Inflammatory macrophage treated with lipopolysaccharide for 1 hour (primary cell): Measurements from ENCODE around the gene ADSS1.

ENCODE experiments used
- DNase-seq, 2 donors: peaks; one replicate each; pipeline ENCODE4 v3.0.0-alpha.2; 2020 to 2022

The ADSS1 gene

DNA sequence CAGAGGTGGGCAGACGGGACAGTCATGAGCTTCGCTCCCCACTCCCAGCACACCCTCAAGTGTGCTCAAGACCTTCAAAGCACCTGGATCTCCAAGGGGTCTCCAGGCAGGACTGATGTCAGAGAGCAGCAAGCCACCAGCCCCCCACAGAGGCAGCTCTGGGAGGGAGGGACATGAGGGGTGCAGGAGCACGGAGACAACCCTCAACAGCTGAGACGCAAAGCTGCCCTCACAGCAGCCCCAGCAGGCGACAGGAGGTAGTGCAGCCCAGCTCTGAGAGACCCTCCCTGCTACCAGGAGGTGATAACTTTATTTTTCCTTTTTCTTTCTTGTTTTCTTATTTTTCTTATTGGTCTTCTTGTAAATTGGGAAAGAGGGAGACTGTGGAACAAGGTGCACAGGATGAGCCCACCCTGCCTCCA lies 46.8 kb downstream of the ADSS1 start:
- DNase-seq, result peak in 1 of 2 donors; percentile 14

DNA sequence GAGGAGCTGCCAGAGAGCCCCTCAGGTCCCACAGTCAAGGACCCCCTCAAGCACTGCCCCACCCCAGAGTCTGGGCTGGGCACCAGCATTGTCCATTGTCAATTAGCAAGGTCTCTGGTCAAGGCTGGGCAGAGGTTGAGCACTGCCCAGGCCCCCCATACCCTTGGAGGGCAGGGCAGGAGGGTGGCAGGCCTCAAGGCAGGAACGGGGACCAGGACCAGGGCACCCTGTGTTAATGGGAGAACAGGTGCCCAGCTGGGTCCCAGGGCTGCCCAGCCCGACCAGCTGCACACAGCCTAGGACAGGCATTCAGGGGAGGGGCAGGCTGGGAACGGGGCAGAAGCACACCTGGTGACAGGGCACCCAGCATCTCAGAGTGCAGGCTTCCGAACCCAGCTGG lies 47.3 kb downstream of the ADSS1 start:
- no peak for DNase-seq

DNA sequence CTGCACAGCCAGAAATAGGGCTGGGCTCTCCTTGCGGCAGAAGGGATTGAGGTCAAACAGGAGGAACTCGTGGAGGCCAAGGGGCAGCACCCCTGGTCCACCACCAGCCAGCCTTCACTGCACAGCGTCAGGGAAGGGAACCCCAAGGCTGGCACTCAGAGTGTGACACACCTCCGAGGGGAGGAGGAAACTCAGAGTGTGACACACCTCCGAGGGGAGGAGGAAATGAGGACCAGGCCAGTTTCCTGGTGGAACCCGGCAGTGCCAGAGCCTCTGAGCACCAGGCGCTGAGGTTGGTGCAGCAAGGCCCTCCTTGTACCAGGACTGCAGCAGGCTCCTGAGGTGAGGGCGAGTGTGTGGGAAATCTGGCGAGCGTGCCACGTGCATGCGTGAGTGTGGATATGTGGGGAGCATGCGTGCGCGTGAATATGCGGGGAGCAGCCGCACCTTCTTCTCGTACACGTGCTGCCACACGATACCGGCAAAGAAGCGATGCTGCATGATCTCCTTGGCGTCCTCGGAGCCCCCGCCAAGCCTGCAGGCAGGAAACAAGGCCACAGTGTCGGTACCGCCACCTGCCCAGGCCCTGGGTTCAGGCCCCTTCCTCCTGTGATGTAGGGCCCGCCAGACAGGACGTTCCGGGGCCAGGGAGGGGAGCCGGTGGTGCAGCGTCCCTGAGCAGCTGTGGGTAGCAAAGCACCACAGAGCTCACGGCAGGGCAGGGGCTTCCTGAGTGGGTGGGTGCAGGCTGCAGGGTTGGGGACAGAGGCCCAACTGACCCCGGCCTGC lies 48.1 kb downstream of the ADSS1 start:
- DNase-seq, result no peak

DNA sequence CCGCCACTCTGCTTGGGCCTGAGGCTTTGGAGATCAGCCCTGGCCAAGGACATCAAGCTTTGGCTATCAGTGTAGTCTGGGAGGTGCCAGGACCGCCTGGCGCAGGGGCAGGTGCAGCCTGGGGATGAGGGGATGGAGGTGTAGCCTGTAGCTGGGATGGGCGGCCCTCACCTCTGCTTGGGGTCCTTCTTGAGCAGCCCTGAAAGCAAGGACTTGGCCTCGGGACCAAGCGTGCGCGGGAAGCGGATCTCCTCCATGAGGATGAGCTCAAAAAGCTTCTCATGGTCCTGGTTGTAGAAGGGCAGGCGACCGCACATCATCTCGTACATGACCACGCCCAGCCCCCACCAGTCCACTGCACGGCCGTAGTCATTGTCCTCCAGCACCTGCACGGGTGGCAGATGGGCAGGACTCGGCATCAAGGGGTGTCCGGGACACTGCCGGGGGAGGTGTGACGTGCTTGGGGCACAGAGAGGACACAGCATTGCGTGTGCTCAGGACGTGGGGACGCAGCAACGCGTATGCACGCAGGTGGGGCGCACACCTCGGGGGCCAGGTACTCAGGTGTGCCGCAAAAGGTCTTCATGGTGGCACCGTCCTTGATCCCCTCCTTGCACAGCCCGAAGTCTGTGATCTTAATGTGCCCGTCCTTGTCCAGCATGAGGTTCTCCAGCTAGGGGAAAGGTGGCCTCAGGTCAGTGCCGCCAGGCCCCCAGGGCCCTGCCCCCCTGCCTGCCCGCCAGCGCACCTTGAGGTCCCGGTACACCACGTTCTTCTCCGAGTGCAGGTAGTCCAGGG lies 48.9 kb downstream of the ADSS1 start:
- DNase-seq, result no peak

DNA sequence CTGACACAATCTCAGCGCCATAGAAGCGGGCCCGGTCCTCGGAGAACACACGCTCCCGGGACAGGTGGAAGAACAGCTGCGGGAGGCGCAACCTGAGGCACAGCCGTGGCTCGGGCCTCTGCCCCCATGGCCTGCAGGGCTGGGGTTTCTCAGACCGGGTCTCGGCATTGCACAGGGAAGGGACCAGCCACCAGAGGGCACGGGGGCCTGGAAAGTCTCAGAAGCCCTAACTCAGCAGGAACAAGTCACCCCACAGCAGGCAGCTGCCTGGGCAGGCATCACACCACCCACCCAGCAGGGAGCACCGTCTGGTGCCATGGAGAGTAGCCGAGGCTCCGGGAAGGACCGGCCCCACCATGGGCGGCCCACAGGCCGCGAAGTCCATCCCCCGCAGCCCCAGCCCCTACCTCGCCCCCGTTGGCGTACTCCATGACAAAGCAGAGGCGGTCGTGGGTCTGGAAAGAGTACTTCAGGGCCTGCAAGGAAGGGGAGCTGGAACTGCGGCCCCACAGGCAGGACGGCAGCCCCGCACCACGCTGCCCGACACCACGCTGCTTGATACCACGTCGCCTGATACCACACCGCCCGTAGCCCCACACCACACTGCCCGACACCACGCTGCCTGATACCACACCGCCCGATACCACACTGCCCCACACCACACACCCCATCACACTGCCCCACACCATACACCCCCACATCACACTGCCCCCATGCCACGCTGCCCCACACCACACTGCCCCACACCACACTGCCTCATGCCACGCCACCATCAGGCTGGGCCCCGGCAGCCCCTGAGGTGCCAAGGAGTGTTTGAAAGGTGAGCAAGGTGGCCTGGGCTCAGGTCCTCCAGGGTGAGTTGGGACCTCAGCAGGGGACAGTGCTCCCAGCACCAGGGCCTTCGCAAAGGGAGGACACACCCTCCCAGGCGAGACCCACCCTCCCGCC lies 49.8 kb downstream of the ADSS1 start:
- DNase-seq, result no peak

DNA sequence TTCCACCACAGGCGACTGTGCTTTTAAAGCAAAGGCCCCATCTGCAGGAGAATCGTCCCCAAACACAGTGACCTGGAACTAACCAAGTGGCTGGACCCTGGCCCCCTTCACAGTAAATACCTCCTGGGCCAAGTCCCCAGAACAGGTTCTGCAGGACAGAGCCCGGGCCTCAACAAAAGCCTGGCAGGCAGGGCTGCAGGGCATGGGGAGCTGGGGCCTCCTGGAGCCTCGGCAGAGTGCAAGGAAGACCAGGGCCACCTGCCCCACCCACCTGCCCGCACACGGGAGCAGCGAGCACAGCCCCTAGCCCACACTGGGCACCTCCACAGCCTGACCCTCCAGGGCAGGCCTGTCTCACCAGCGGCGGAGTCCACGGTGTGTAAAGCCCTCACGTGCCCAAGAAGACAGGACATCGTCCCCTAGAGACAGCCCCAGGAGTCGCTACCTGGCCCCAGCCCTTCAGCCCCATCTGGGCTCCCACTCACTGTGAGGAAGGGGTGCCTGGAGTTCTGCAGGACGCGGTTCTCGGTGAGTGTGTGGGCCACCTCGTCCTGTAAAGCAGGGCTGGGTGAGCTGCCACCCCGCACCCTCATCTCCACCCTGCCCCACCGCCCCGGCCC lies 50.5 kb downstream of the ADSS1 start:
- no peak for DNase-seq

DNA sequence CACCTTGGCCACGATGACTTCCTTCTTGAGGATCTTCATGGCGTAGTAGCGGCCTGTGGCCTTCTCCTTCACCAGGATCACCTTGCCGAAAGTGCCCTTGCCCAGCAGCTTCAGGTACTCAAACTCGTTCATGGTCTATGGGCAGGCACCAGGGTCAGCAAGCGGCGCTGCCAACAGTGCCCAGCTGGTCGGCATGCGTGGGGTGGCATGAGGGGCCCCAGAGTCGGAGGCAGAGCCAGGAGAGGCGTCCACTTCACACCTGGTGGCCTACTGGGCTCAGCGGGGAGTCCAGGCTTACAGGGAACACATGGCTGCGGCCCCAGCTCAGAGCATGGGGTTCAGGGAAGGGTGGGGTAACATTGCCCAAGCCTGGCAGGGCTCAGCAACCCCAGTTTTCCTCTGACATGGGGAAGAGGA lies 51.1 kb downstream of the ADSS1 start:
- DNase-seq, result no peak

DNA sequence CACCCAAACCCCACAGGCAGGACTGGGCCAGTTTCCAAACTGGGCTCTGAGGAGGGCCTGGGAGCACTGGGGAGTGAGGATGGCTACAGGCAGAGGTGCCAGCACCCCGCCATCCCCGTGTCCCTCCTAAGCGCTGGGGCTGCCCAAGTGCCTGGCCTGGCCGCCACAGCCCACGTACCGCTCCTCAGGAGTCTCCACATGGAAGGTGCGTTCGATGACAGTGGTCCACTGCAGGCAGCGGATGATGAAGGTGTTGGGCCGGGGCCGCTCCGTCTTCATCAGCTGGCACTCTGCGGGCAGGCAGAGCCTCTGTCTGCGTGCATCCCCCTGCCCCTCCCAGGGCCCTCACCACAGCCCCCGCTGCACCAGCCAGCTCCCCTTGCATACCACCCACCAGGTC lies 52.5 kb downstream of the ADSS1 start:
- no peak for DNase-seq

DNA sequence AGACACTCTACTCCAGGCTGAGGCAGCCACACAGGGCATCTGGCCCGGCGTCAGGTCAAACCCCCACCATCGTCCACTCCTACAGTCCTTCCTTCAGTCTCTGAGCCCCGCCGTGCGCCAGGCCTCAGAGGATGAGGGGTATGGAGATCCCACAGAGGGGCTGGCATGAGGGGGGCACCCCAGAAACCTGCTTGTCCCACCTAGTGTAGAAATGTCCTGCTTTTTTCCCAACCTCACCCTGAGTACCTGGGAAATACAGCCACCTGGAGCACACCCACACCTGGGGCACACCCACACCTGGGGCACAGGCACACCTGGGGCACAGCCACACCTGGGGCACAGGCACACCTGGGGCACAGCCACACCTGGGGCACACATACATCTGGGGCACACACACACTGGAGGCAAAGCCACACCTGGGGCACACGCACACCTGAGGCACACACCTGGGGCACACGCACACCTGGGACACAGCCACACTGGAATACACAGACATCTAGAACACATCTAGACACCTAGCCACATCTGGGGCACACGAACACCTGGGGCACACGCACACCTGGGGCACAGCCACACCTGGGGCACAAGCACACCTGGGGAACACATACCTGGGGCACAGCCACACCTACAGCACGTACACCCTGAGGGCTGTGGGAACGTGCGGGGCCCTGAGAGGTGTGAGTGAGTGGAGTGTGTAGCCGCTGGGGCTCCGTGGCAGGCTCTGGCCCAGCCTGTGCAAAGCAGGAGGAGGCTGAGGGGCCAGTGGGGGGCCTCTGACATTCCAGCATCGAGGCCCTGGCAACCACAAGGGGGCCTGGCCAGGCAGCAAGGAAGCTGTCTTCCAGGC lies 53.2 kb downstream of the ADSS1 start:
- DNase-seq, result no peak

DNA sequence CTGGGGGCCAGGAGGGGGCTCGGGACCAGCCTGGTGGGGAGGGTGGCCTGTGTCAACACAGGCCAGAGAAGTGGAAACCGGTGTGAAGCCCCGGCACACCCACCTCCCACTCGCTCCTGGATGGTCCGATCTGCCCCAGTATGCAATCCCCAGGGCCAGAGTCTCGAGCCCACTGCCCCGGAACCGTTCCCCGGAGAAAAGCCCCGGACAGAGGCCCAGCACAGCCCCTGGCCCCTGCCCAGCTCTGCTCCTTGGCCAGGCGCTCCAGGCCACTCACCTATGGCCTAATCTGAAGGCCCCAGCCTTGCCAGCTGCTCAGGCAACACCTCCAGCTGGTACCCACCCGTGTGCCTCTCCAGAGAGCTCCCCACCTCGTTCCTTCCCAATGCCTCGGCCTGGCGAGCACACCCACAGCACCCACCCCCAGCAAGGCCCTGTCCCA lies 53.8 kb downstream of the ADSS1 start:
- no peak for DNase-seq

DNA sequence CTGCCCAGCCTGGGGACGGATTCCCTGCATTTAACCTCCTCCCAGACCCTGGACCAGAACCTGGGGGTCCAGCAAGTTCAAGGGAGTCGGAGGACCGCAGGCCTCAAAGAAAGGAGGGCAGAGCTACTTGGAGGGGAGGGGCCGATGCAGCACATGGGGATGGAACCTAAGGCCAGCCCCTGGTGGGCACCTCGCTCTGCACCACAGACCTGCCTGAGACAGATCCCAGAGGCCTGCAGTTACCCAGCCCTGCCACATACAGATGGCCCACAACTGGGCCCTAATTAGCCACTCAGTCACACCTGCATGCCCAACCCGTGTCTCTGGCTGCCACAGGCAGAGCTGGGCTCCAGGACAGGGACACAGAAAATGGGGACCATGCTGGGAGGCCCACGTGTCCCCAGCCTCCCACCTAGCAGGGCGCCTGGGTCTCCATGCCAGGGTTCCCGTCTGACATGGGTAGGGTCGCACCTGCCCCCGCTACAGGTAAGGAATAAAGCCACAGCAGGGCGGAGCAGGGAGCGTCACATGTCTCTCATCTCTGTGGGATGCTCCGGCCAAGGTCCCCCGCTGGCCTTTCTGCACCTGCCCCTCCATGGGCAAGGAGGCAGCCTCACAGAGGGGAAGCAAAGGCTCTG lies 54.8 kb downstream of the ADSS1 start:
- no peak for DNase-seq

DNA sequence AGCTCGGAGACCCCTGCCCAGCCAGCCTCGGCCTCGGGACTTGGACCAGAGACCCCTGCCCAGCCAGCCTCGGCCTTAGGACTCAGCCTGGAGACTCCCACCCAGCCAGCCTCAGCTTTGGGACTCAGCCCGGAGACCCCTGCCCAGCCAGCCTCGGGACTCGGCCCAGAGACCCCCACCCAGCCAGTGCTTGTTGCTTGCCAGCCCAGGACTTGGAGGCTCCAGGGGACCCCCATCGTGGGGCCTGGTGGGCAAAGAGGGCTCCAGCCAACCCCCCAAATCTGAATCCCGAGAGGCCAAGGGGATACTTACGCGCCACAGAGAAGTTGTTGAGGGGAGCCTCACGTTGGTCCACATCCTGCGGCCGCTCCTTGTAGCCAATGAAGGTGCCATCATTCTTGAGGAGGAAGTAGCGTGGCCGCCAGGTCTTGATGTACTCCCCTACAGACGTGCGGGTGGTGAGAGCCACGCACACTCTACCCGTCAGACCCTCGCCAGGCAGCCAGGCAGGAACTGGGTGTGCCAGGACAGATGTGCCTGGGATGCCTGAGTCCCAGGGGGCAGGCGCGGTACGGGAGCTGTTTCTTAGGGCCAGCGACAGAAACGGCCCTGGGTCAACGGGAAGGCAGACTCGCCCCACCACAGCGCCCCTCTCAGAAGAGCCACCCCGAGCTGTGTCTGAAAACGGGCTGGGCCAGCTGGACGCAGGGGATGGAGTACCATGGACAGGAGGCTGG lies 55.9 kb downstream of the ADSS1 start:
- DNase-seq, result no peak

DNA sequence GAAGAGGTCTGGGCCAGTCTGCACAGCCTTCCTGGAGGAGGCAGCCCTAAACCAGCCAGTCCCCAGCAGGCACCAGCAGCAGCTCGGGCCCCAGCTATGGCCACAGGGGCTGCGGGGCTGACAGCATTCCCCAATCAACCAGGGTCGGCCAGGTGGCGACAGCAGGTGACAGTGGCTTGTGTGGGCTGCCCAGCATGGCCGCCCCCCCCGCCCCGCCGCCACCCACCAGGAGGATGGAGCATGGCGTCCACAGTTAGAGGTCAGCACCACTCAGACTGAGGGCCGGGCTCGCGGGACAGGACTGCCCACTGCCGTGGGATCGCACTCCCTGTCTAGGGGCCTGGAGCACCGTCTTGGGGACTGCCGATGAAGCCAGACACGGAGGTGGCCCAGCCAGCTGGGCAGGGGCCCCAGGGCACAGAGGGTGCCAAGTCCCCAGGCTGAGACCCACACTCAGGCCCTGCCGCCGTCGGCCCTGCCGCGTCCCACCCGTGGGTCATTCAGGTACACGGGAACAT lies 56.5 kb downstream of the ADSS1 start:
- DNase-seq, result no peak

DNA sequence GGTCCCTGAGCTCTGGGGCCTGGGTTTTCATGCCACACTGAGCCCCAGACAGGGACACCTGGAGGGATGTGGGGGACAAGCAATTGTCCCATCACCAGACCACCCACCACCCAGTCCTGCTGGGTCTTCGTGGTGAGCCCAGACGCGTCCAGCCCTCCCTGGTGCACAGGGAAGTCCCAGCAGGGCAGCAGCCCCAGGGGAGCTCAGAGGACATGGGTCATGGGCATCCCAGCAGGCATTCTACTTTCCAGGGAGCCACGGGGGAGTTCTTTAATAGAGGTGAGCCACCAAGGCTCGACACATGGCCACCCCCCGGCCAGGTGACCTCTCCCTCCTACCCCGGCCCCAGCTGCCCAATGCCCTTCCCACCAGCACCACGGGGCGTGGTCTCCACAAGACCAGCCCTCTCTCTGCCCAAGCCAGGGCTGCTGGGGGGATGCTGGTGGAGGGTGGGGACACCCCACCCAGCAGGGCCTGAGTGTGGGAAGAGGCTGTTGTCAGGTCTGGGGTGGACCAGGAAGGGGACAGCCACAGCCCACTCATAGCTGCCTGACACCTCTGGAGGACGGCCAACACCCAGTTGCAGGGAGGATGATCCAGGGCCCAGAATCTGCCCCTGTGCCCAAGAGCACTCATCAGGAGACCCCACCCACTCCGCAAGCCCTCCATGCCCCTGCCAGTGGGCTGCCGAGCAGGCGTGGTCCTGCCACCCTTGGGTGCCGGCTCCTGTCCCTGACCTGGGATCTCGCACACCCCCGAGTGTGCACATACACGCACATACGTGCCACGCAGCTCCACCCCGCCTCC lies 57.4 kb downstream of the ADSS1 start:
- no peak for DNase-seq

DNA sequence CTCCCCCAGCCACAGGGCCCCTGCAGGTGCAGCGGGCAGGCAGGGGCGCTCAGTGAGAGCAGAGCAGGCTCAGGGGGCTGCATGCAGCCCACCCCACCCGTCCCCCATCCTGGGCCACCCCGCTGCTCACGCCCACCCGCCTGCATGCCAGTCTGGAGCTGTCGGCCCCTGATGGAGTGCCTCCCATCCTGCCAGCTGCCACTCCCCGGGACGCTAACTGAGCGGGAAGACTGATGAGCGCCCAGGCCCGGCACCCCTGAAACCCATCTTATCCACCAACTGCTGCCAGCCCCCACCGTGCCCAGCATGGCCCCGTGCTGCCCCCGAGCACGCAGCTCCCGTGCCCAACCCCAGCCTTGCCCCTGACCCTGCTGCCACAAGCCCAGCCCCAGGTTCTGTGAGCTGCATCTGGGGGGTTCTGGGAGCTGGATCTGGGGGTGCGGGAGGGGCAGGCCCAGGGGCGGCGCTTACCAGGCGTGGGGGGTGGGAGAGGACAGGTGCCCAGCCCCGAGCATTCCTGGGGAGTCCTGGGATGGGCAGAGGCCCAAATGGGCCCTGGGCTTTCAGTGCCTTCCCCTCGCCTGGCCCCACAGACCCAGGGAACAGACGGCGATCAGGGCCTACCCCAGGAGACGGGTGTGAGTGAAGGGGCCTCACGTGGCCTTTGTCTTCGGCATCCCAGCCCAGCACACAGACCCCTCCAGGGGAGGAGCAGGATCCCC lies 58.2 kb downstream of the ADSS1 start:
- no peak for DNase-seq

DNA sequence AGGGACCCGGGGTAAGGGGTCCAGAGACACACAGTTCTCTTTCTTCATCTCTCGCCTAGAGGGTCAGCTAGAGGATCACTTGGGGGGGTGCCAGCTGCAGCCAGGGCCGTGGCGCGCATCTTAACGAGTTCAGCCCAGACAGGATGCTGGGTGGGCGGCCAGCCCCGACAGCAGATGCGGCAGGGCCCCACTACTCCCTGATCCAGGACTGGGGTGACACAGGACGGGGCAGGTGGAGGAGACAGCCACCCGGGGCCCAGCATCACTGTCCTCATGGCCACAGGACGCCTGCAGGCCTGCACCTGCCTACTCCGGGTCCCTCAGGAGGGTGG lies 58.7 kb downstream of the ADSS1 start:
- no peak for DNase-seq

DNA sequence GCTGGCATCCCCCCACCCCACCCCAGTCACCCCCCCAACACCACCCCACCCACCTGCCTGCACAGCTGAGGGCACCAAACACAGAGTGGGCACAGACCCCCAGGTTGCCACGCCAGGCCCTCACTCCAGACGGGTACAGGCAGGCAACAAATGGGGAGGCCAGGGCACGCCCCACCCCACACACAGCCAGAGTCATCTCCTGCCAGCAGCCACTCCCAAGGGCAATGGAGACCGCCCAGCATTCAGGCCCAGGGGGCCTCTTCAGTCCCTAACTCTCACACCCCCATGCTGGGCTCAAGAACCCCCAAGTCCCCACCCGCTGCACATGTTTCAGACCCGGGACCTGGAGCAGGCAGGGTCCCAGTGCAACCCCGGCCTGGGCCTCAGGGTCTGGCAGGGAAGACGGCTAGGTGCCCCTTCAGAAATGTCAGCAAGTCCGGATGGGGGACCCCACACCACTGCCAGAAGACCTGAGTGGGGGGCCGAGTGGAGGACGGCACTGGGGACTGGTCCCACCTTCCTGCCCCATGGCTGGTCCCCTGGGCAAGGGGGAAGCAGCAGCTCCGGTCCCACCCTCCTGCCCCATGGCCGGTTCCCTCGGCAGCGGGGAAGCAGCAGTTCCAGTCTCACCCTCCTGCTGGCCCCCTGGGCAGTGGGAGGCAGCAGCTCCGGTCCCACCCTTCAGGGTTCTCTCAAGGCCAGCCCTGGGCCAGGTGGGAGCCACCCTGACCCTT lies 59.6 kb downstream of the ADSS1 start:
- no peak for DNase-seq

DNA sequence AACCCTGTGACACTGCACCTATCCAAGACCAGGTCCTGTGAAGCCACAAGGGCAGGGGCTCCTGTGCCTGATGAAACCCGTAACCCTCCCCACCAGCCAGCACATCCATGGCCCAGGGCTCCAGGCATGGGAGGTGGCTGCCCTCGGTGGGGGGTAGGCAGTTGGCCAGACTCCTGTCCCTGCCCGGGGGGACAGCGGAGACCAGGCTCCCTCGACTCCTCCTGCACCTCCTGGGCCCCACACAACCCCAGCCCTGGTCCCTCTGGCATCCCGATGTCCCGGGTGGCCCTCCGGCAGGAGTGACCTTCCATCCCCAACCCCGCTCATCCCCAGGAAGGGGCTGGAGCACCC lies 60.2 kb downstream of the ADSS1 start:
- DNase-seq, result no peak
